Measurements from ENCODE around the gene ABCA12. TPM values are rescaled to one million over a fixed set of nuclear protein-coding genes. Genes with fewer than 3 reads are reported as not detected.

Gene ABCA12
- total RNA-seq, 4 donors from 2014 or later, result not detected

- no peak for DNase-seq (ENCODE audit: extremely low spot score)
- no peak for TF ChIP-seq CTCF (IDR thresholded peaks at IDR 0.05)
- TF ChIP-seq EP300 (IDR thresholded peaks at IDR 0.05), result no peak
- no peak for TF ChIP-seq POLR2A (IDR thresholded peaks at IDR 0.05; ENCODE audit: low read depth)
- TF ChIP-seq POLR2AphosphoS5 (IDR thresholded peaks at IDR 0.05), result no peak
- intact Hi-C loops (cut with DNase I), result no loop called here
- Histone ChIP-seq H3K9me3 (no peaks in the 10 kb centered on the region), H3K27me3 (no peaks in the 10 kb centered on the region), H3K27ac (replicated peaks in 1 of 4) (no peak overlapping the region), H3K36me3 (no peaks in the 10 kb centered on the region), H3K4me1 (peaks cover 0 to 4% (median 0%) of the 10 kb centered on the region in 4 donors), H3K4me3 (no peak overlapping the region)
- 49% methylated on average over 7 of the region's 7 CpGs for WGBS
Observed at GRCh38 chr2:215060861-215061536, 77.4 kb downstream of the ABCA12 start.

- intact Hi-C loops (cut with DNase I), result no loop called here
- Histone ChIP-seq H3K9me3 (no peaks in the 10 kb centered on the region), H3K4me1 (peaks cover 0 to 4% (median 0%) of the 10 kb centered on the region in 4 donors), H3K27me3 (no peaks in the 10 kb centered on the region), H3K36me3 (no peaks in the 10 kb centered on the region), H3K4me3 (no peak overlapping the region), H3K27ac (replicated peaks in 1 of 4) (no peak overlapping the region)
- DNase-seq (ENCODE audit: extremely low spot score), result no peak
- TF ChIP-seq EP300 (IDR thresholded peaks at IDR 0.05) (no peak), POLR2AphosphoS5 (IDR thresholded peaks at IDR 0.05) (no peak), CTCF (IDR thresholded peaks at IDR 0.05) (no peak), POLR2A (IDR thresholded peaks at IDR 0.05; ENCODE audit: low read depth) (no peak)
- WGBS, result 42% methylated on average over 2 of the region's 2 CpGs
Observed at GRCh38 chr2:215059724-215060123, 78.7 kb downstream of the ABCA12 start.

- Histone ChIP-seq H3K4me3 (no peak overlapping the region), H3K27me3 (no peaks in the 10 kb centered on the region), H3K9me3 (no peaks in the 10 kb centered on the region), H3K27ac (replicated peaks in 1 of 4) (no peak overlapping the region), H3K36me3 (no peaks in the 10 kb centered on the region), H3K4me1 (peaks cover 0 to 2% (median 0%) of the 10 kb centered on the region in 4 donors)
- intact Hi-C loops (cut with DNase I), result no loop called here
- 68% methylated on average over 2 of the region's 2 CpGs for WGBS
- DNase-seq (ENCODE audit: extremely low spot score), result no peak
- TF ChIP-seq EP300 (IDR thresholded peaks at IDR 0.05) (no peak), POLR2AphosphoS5 (IDR thresholded peaks at IDR 0.05) (no peak), POLR2A (IDR thresholded peaks at IDR 0.05; ENCODE audit: low read depth) (no peak), CTCF (IDR thresholded peaks at IDR 0.05) (no peak)
Observed at GRCh38 chr2:215055891-215056290, 82.5 kb downstream of the ABCA12 start.

- no peaks in the 10 kb centered on the region for H3K4me1 ChIP-seq
- intact Hi-C loops (cut with DNase I), result no loop called here
- H3K36me3 ChIP-seq, result no peaks in the 10 kb centered on the region
- H3K9me3 ChIP-seq, result no peaks in the 10 kb centered on the region
- no peak overlapping the region for H3K27ac ChIP-seq (replicated peaks in 1 of 4)
- 95% methylated on average over 3 of the region's 3 CpGs for WGBS
- no peak overlapping the region for H3K4me3 ChIP-seq
- TF ChIP-seq EP300 (IDR thresholded peaks at IDR 0.05) (no peak), POLR2AphosphoS5 (IDR thresholded peaks at IDR 0.05) (no peak), CTCF (IDR thresholded peaks at IDR 0.05) (no peak), POLR2A (IDR thresholded peaks at IDR 0.05; ENCODE audit: low read depth) (no peak)
- no peak for DNase-seq (ENCODE audit: extremely low spot score)
- H3K27me3 ChIP-seq, result no peaks in the 10 kb centered on the region
Observed at GRCh38 chr2:215052810-215053209, 85.6 kb downstream of the ABCA12 start.

GRCh38 chr2:215052404-215052803 is 86.0 kb downstream of the ABCA12 start:
- H3K4me1 ChIP-seq, result no peaks in the 10 kb centered on the region
- H3K9me3 ChIP-seq, result no peaks in the 10 kb centered on the region
- TF ChIP-seq CTCF (IDR thresholded peaks at IDR 0.05), result no peak
- TF ChIP-seq POLR2A (IDR thresholded peaks at IDR 0.05; ENCODE audit: low read depth), result no peak
- TF ChIP-seq POLR2AphosphoS5 (IDR thresholded peaks at IDR 0.05), result no peak
- no peak for TF ChIP-seq EP300 (IDR thresholded peaks at IDR 0.05)
- no peaks in the 10 kb centered on the region for H3K27me3 ChIP-seq
- H3K36me3 ChIP-seq, result no peaks in the 10 kb centered on the region
- WGBS, result 95% methylated on average over 3 of the region's 3 CpGs
- H3K27ac ChIP-seq (replicated peaks in 1 of 4), result no peak overlapping the region
- no peak overlapping the region for H3K4me3 ChIP-seq
- no peak for DNase-seq (ENCODE audit: extremely low spot score)
- intact Hi-C loops (cut with DNase I), result no loop called here

Measured in esophagus muscularis mucosa (tissue), 4 donors.